GM04504 (cell line): ENCODE results near the gene ALS2CL.

Experiments
- DNase-seq: peaks from one replicate; pipeline ENCODE4 v3.0.0-alpha.2; 2012; ENCODE audit warnings: low read depth

The ALS2CL gene

GRCh38 chr3:46676601-46677410 lies 16.7 kb downstream of the ALS2CL start:
- no peak for DNase-seq

DNA sequence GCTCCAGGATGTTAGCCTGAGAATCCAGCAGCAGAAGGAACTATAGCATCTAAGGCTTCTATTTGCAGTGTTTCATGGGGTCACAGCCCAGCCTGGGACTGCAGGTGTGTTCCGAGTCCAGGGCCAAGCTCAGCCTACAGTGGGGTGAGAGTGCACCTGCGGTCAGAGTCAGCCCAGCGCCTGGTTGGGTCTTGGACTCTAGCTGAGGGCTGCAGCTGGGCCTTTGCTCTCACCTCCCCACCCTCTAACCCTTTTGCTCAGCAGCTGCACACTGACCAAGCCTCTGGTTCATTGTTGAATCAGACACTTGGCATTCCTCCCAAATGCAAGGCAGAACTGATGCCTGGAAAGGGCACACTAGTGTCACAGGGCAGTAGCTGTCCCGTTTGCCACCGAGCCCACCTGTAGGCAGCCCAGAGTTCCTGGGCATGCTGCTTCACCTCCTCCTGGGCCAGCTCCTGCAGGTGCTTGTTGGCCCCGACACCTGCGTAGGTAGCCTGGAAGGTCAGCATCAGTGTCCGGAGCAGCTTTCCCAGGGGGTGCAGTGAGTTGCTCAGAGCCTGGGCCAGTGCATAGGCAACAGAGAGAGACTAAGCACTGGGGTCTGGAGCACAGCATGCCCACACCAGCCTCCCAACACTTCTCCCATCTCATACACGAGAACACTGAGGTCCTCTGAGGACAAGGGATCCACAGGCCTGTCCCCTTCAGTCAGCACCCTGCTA lies 17.5 kb downstream of the ALS2CL start:
- DNase-seq, result no peak

DNA sequence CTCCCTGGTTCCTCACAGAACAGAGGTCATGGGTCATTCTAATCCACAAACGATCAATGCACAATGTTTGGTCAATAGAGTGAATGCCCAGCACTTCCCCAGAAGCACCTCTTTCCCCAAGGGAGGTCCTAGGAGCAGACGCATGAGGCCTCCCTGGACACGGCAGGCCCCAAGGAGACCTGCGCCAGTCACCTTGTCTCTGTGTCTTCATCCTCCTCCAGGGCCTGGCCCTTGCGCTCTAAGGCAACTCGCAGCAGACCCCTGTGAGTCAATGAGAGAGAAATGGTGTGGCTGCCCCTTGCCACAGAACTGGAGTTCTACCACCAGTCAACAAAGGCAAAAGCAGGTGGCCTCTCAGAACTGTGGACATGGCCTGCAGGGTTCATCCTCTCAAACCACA lies 18.1 kb downstream of the ALS2CL start:
- DNase-seq, result no peak

DNA sequence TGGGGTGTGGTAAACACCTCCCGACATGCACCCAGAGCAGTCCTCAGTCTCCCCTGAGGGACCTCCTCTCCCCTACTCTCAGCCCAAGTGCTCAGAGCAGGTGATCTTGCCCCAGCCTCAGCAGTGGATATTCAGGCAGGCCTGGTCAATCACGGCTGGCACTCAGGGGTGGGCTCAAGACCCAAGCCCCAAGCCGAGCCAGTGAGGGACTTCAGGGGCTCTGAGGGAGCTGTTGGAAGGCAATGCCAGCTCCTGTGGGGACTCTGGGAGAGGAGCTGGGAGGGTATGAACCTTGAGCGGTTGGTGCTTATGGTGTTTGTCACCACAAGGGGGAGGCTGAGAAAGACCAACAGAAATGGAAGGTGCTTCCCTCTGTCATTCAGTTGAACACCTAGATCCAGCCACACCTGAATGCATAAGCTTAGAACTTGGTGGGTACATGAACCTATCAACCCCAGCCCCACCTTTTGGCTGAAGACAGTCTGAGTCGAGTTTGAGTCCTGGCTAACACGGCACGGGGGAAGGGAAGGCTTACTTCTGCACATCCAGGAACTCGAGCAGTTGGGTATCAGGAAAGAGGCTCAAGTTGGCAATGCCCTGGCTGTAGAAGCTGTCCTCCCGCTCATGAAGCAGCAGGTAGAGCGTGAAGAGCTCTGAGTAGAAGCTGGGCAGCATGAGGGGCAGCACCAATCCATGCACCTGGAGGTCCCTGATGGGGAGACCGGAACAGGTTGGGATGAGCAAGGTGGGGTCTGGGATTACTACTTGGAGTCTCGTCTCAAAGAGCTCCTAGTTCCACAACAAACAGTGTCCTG lies 19.2 kb downstream of the ALS2CL start:
- no peak for DNase-seq

GRCh38 chr3:46673151-46674030 lies 20.1 kb downstream of the ALS2CL start:
- no peak for DNase-seq

GRCh38 chr3:46672349-46672695 lies 21.2 kb downstream of the ALS2CL start:
- no peak for DNase-seq

- DNase-seq, result no peak
Measured at GRCh38 chr3:46671541-46672348, 21.7 kb downstream of the ALS2CL start.

GRCh38 chr3:46670891-46671427 lies 22.5 kb downstream of the ALS2CL start:
- no peak for DNase-seq

DNA sequence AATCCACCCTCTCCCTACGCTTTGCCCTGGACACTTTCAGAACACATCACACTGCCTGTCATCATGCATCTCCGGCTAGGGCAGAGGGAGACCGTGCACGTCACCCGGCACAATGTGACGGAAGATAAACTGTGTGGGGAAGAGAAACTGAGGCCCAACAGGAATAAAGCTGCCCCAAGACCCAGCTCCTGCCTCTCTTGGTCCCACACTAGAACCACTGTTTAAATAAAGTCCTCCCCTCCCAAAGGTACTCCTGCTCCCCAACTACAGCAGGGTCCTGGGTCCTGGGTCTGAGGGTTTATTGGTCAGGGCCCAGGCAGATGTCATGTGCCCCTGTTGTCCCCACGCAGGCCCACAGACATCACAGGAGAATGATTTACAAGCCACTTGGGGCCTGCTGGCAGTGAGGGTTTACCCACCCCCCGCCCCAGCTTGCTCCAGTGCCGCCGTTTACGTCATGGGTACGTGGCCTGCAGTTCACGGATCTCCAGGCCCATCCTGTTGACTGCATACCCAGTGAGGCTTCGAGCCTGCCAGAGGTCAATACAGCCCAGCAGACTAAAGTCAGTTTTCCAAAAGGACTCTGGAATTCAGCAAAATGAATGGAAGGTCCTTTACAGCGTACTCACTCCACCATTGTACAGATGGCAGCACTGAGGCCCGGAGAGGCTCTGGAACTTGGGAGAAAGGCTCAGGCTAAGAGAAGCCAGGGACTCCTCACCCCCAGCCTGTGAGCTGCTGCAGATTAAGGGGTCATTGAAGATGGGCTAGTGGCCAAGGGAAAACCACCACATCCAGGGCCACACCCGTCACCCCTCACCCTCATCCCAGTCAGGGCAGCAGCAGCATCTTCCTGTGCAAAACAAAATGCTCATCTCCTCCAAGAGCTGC lies 23.2 kb downstream of the ALS2CL start:
- no peak for DNase-seq

GRCh38 chr3:46669191-46669999 lies 24.1 kb downstream of the ALS2CL start:
- DNase-seq, result no peak

DNA sequence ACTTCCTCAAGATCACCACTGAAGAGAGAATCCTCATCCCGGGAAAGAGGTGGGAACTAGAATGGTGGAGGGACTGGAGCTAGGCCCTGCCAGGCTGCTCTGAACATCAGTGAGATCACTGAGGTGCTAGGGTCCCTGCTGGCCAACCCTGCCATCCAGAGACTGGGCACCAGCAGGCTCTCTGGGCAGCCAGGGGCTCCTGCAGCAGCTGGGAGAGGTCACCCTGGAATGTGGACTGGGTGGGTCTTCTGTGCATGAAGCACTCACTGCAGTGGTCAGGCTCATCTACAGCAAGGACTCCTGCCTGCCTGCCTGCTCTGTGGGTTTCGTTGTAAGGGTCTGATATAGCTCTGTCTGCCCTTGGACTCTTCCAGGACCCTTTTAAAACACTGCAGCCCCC lies 24.9 kb downstream of the ALS2CL start:
- DNase-seq, result no peak

DNA sequence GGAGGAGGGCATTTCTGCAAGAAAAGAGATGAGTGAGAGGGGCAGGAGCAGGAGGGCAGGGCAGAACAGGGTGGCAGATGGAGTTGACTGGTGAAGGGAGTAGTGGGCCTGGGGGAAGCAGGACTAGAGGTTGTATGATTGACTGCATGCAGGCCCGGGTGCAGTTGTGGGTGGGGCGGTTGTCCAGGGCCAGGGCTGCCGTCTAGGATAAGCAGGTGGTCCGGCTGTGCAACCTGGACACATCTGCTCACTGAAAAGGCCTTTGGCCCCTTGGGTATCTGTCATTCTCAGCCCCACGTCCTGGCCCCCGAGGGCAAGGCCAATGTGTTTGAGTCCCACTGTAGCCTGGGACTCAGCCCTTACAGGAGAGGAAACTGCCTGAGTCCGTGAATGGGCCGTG lies 25.4 kb downstream of the ALS2CL start:
- DNase-seq, result no peak

DNA sequence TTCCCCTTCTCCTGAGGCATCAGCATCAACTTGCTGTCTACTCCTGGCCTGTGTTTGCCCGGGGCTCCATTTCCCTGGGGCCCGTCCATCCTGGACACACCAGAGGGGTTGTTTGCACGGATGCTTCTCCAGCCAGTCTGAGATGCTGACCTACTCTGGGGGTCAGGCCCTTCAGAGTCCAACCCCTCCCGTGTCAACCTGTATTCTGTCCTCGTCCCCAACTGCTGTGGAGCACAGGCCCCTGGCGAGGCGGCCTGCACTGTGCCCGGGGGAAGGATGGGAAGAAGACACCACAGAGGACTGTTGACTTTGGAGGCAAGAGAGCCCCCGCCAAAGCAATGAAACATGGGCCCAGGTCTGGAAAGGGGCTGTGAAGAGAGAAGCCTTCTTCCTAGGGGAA lies 25.8 kb downstream of the ALS2CL start:
- no peak for DNase-seq

GRCh38 chr3:46667061-46667621 lies 26.3 kb downstream of the ALS2CL start:
- no peak for DNase-seq

GRCh38 chr3:46666453-46666845 lies 27.0 kb downstream of the ALS2CL start:
- no peak for DNase-seq

DNA sequence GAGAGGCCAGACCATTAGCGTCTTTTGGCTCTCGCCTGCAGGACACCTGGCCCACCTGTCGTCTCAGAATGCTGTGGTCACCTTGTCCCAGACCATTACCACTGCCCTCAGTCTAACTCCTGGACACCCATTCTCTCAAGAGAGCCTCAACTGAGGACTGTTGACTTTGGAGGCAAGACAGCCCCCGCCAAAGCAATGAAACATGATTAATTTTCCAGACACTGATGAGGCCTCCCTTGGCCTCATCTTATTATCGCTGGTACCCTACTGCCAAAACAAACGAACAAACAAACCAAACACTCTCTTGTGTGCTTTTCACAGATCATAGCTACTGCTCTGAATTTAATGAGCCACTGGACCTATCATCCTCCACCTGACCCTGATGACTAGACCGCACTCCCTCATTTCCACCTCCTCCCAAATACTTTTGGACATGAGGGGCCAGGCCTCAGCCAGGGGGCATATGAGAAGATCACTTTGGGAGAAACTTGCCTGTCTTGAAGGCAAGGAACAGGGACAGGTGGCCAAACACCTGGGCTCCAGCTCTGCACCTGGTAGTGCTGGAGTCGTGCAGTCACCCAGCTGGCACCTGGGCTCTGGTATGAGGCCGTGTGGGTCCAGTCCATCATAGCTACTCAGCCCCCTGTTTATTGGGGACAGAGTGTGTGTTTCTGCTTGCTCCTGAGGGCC lies 27.6 kb downstream of the ALS2CL start:
- DNase-seq, result no peak

- no peak for DNase-seq
Measured at GRCh38 chr3:46664971-46665762, 28.3 kb downstream of the ALS2CL start.
